ENCODE results near the gene CXCL14. TPM values are rescaled to one million over a fixed set of nuclear protein-coding genes. Genes with fewer than 3 reads are reported as not detected.

CXCL14 gene
- total and polyA plus RNA-seq, 2 of the 4 experiments (the other 2 are of a cell fraction): not detected

DNA sequence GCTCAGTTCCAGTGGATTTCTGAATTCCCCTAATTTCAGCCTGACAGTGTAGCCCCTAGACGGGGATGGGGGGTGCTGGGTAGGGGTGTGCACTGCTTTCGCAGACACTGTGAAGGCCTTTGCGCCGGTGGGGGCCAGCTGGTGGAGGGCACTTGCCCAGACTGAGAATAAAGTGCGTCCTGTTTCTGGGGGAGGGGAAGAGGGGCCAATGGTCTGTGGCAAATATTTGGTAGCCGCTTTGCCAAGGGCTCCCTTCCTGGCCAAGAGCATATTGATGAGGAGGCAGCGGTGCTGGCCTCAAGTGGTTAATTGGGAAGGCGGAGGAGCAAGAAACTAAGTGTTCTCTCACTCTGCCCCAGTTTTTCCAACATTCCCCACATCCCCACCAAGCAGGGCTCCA lies 1.4 kb downstream of the CXCL14 start:
- ChIA-PET POLR2A (ENCODE audit: unreplicated experiment) (no interaction called here), CTCF (interaction anchor here (0.8 to 1.8 kb wide), 2 partner anchors 11 to 34 kb away, joined by 4 to 9 read pairs; no protein-coding TSS in a partner anchor)
- in situ Hi-C loops (cut with MboI; ENCODE audit: low sequenced_read_pairs): no loop called here
- H3K27me3 ChIP-seq (ENCODE audit: control insufficient read depth, insufficient read depth, low read length): peaks cover 56% of the 10 kb centered on the region
- ATAC-seq (ENCODE audit: low read depth) (no peak), DNase-seq (no peak)
- no peak overlapping the region for H3K14ac ChIP-seq (replicated peaks; ENCODE audit: low read depth, low read length)
- no peak for TF ChIP-seq RCOR1 (IDR thresholded peaks at IDR 0.05; ENCODE audit: insufficient replicate concordance, low read length)
- TF ChIP-seq, protein P1, sequence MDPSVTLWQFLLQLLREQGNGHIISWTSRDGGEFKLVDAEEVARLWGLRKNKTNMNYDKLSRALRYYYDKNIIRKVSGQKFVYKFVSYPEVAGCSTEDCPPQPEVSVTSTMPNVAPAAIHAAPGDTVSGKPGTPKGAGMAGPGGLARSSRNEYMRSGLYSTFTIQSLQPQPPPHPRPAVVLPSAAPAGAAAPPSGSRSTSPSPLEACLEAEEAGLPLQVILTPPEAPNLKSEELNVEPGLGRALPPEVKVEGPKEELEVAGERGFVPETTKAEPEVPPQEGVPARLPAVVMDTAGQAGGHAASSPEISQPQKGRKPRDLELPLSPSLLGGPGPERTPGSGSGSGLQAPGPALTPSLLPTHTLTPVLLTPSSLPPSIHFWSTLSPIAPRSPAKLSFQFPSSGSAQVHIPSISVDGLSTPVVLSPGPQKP (IDR thresholded peaks at IDR 0.05; ENCODE audit: borderline replicate concordance, low read depth, low read length): no peak
- no peak for TF ChIP-seq BHLHE40 (IDR thresholded peaks at IDR 0.05; ENCODE audit: low read depth, low read length)
- no peak for TF ChIP-seq RAD21 (IDR thresholded peaks at IDR 0.05; ENCODE audit: low read length)
- TF ChIP-seq MAZ (IDR thresholded peaks at IDR 0.05; ENCODE audit: borderline replicate concordance, low read depth, low read length): no peak
- no peak for TF ChIP-seq RFX5 (IDR thresholded peaks at IDR 0.05; ENCODE audit: low read depth, low read length)
- TF ChIP-seq MAFK (IDR thresholded peaks at IDR 0.05; ENCODE audit: low read depth, low read length): no peak
- TF ChIP-seq MXI1 (IDR thresholded peaks at IDR 0.05; ENCODE audit: borderline replicate concordance, low read depth, low read length): no peak
- no peak for TF ChIP-seq SMC3 (IDR thresholded peaks at IDR 0.05; ENCODE audit: low read depth, low read length)
- no peak for TF ChIP-seq POLR2A (IDR thresholded peaks at IDR 0.05; ENCODE audit: low read depth, low read length)
- TF ChIP-seq NFE2L2 (IDR thresholded peaks at IDR 0.05; ENCODE audit: low read depth, low read length): no peak
- TF ChIP-seq, protein P2, sequence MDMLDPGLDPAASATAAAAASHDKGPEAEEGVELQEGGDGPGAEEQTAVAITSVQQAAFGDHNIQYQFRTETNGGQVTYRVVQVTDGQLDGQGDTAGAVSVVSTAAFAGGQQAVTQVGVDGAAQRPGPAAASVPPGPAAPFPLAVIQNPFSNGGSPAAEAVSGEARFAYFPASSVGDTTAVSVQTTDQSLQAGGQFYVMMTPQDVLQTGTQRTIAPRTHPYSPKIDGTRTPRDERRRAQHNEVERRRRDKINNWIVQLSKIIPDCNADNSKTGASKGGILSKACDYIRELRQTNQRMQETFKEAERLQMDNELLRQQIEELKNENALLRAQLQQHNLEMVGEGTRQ (IDR thresholded peaks at IDR 0.05; ENCODE audit: low read depth, low read length): no peak
- TF ChIP-seq, protein P3, sequence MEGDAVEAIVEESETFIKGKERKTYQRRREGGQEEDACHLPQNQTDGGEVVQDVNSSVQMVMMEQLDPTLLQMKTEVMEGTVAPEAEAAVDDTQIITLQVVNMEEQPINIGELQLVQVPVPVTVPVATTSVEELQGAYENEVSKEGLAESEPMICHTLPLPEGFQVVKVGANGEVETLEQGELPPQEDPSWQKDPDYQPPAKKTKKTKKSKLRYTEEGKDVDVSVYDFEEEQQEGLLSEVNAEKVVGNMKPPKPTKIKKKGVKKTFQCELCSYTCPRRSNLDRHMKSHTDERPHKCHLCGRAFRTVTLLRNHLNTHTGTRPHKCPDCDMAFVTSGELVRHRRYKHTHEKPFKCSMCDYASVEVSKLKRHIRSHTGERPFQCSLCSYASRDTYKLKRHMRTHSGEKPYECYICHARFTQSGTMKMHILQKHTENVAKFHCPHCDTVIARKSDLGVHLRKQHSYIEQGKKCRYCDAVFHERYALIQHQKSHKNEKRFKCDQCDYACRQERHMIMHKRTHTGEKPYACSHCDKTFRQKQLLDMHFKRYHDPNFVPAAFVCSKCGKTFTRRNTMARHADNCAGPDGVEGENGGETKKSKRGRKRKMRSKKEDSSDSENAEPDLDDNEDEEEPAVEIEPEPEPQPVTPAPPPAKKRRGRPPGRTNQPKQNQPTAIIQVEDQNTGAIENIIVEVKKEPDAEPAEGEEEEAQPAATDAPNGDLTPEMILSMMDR (conservative IDR thresholded peaks at IDR 0.05; ENCODE audit: low read depth, low read length): no peak
- TF ChIP-seq CHD1 (IDR thresholded peaks at IDR 0.05; ENCODE audit: low read depth, low read length): no peak
- no peak for TF ChIP-seq CEBPB (IDR thresholded peaks at IDR 0.05; ENCODE audit: low read depth, low read length)
- no peak for TF ChIP-seq FOS (IDR thresholded peaks at IDR 0.05; ENCODE audit: low read depth, low read length)
- H3K9ac ChIP-seq (ENCODE audit: low read depth, low read length): no peak overlapping the region
- H2BK15ac ChIP-seq (ENCODE audit: low read depth, low read length): no peak overlapping the region
- no peak overlapping the region for H3K23ac ChIP-seq (ENCODE audit: low read depth, low read length)
- H3K9me1 ChIP-seq (ENCODE audit: insufficient read depth, low read length): no peaks in the 10 kb centered on the region
- H2AK5ac ChIP-seq (ENCODE audit: low read depth, low read length): no peak overlapping the region
- dilution Hi-C loops (cut with HindIII; ENCODE audit: low sequenced_read_pairs, unreplicated experiment): no loop called here
- BruUV-seq (replicated peaks): no TSS peak
- no peak overlapping the region for H2AFZ ChIP-seq (replicated peaks; ENCODE audit: low read length, poor library complexity)
- 46% methylated on average over 4 of the region's 8 CpGs; no CpG with 5 or more reads in 1 of the 2 experiments for WGBS, 2 experiments (ENCODE audit: extremely low coverage in 2 of 2, insufficient read length in 1 of 2)
- no peak overlapping the region for H3K4me3 ChIP-seq (ENCODE audit: insufficient read depth, low read depth, low read length)
- no peak overlapping the region for H4K8ac ChIP-seq (ENCODE audit: low read depth in 2 of 2, low read length in 2 of 2)
- H3K56ac ChIP-seq (ENCODE audit: extremely low read depth, insufficient read depth, low read length): no peak overlapping the region
- 0 out of 2 replicates have a peak, but pooled peaks cover 1% of the 10 kb centered on the region for H3K4me1 ChIP-seq (ENCODE audit: control insufficient read depth, insufficient read depth, low read length)
- H2AK9ac ChIP-seq (replicated peaks; ENCODE audit: low read depth, low read length, poor library complexity): no peak overlapping the region
- no peaks in the 10 kb centered on the region for H4K20me1 ChIP-seq (ENCODE audit: insufficient read depth, low read length)
- no peak overlapping the region for H2BK5ac ChIP-seq (ENCODE audit: low read depth, low read length, poor library complexity, severe bottlenecking)
- no peak overlapping the region for H3K4ac ChIP-seq (ENCODE audit: low read depth, low read length)
- no peak overlapping the region for H4K5ac ChIP-seq (ENCODE audit: low read depth, low read length)
- H2BK120ac ChIP-seq (ENCODE audit: low read depth, low read length): no peak overlapping the region
- no peak overlapping the region for H2BK20ac ChIP-seq (ENCODE audit: low read depth, low read length)
- H3K4me2 ChIP-seq (ENCODE audit: low read depth, low read length): no peak overlapping the region
- no peaks in the 10 kb centered on the region; the same call in 1 of the 2 replicates for H3K9me3 ChIP-seq (ENCODE audit: control insufficient read depth, insufficient read depth, low read length)
- H3K79me1 ChIP-seq (ENCODE audit: low read depth in 1 of 2, low read length in 2 of 2): no peaks in the 10 kb centered on the region
- intact Hi-C loops (cut with micrococcal nuclease): no loop called here
- no peak overlapping the region for H3K27ac ChIP-seq (ENCODE audit: insufficient read depth, low read length)
- H4K91ac ChIP-seq (ENCODE audit: insufficient read depth, low read depth, low read length): no peak overlapping the region
- no peak overlapping the region for H3K18ac ChIP-seq (ENCODE audit: low read depth, low read length)
- H3K36me3 ChIP-seq (ENCODE audit: control insufficient read depth, insufficient read depth, low read length): no peaks in the 10 kb centered on the region

All from IMR-90 (cell line).